Measurements from ENCODE around the gene RAB3A.
A peak's percentile ranks its signal among the peaks of the same experiment; 100 is the strongest.

RAB3A gene

DNA sequence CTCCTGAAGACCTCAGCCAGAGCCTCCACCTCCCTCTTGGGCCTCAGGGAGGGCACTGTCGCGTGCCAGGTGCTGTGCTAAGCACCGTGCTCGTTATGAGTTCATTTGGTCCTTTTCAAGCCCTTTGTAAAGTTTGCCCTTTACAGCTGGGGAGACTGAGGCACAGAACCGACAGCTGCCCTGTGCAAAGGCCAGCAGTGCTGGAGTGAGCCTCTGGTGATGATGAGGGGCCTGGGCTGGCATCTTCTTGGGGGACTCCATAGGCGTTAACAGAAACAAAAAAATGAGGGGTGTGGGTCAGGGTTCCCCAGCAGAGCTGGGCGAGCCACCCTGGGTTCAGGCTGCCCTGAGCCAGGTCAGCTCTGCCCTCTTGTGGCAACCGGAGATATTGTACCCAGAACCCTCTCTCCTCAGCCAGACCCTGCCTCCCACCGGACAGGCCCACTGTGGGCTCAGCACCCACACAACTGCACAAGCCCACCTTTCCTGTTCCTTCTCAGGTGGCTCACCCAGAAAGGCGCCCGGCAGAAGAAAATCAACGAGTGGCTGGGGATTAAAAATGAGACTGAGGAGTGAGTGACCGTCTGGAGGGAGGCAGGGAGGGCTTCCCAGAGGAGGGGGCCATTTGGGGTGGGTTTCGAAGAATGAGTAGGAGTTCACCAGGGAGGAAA lies 35.7 kb downstream of the RAB3A start:
- no peak overlapping the region for H2AFZ ChIP-seq (ENCODE audit: low read length)
- no peaks in the 10 kb centered on the region for H3K4me1 ChIP-seq (ENCODE audit: insufficient read depth, low read length, poor library complexity, severe bottlenecking)
- H3K36me3 ChIP-seq (ENCODE audit: insufficient read depth, low read length): peaks cover 8% of the 10 kb centered on the region; the same call in 1 of the 2 replicates
- no peak overlapping the region for H3K4me3 ChIP-seq (ENCODE audit: low read length, poor library complexity, severe bottlenecking)
- no peak overlapping the region for H3K4me2 ChIP-seq (ENCODE audit: low read depth, low read length, poor library complexity, severe bottlenecking)
- no peaks in the 10 kb centered on the region for H3K9me3 ChIP-seq (ENCODE audit: insufficient read depth, low read depth, low read length)
- TF ChIP-seq, protein P1, sequence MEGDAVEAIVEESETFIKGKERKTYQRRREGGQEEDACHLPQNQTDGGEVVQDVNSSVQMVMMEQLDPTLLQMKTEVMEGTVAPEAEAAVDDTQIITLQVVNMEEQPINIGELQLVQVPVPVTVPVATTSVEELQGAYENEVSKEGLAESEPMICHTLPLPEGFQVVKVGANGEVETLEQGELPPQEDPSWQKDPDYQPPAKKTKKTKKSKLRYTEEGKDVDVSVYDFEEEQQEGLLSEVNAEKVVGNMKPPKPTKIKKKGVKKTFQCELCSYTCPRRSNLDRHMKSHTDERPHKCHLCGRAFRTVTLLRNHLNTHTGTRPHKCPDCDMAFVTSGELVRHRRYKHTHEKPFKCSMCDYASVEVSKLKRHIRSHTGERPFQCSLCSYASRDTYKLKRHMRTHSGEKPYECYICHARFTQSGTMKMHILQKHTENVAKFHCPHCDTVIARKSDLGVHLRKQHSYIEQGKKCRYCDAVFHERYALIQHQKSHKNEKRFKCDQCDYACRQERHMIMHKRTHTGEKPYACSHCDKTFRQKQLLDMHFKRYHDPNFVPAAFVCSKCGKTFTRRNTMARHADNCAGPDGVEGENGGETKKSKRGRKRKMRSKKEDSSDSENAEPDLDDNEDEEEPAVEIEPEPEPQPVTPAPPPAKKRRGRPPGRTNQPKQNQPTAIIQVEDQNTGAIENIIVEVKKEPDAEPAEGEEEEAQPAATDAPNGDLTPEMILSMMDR (conservative IDR thresholded peaks at IDR 0.05; ENCODE audit: low read length): peak; percentile 83
- no peak for TF ChIP-seq EZH2phosphoT487 (IDR thresholded peaks at IDR 0.05; ENCODE audit: borderline replicate concordance)
- no peak overlapping the region for H3K9ac ChIP-seq (ENCODE audit: low read depth, low read length, poor library complexity, severe bottlenecking)
- no peaks in the 10 kb centered on the region for H3F3A ChIP-seq (ENCODE audit: low read depth)
- no peaks in the 10 kb centered on the region for H3K79me2 ChIP-seq (ENCODE audit: insufficient read depth, low read length)
- H3K27me3 ChIP-seq (ENCODE audit: insufficient read depth, low read length, poor library complexity, severe bottlenecking): no peaks in the 10 kb centered on the region
- H4K20me1 ChIP-seq (ENCODE audit: insufficient read depth, low read length, poor library complexity, severe bottlenecking): no peaks in the 10 kb centered on the region
- H3K9me2 ChIP-seq (replicated peaks; ENCODE audit: low read depth, low read length): no peaks in the 10 kb centered on the region

DNA sequence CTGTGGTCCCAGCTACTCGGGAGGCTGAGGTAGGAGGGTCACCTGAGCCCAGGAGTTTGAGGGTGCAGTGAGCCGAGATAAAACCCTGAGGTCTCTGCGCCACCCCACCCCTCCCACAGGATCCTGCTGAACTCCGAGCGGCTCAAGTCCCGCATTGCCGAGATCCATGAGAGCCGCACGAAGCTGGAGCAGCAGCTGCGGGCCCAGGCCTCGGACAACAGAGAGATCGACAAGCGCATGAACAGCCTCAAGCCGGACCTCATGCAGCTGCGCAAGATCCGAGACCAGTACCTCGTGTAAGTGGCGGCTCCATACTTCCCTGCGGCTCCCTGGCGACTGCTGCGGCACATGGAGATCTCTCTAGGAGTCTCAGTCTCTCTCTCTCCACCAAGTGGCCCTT lies 36.8 kb downstream of the RAB3A start:
- Histone ChIP-seq H3K4me2 (ENCODE audit: low read depth, low read length, poor library complexity, severe bottlenecking) (no peak overlapping the region), H3K79me2 (ENCODE audit: insufficient read depth, low read length) (no peaks in the 10 kb centered on the region), H3K27me3 (ENCODE audit: insufficient read depth, low read length, poor library complexity, severe bottlenecking) (no peaks in the 10 kb centered on the region), H4K20me1 (ENCODE audit: insufficient read depth, low read length, poor library complexity, severe bottlenecking) (no peaks in the 10 kb centered on the region), H3F3A (ENCODE audit: low read depth) (no peaks in the 10 kb centered on the region), H3K4me1 (ENCODE audit: insufficient read depth, low read length, poor library complexity, severe bottlenecking) (no peaks in the 10 kb centered on the region), H3K36me3 (ENCODE audit: insufficient read depth, low read length) (peaks cover 13% of the 10 kb centered on the region; the same call in 1 of the 2 replicates), H3K9me2 (replicated peaks; ENCODE audit: low read depth, low read length) (no peaks in the 10 kb centered on the region), H3K9ac (ENCODE audit: low read depth, low read length, poor library complexity, severe bottlenecking) (no peak overlapping the region), H2AFZ (ENCODE audit: low read length) (no peak overlapping the region), H3K9me3 (ENCODE audit: insufficient read depth, low read depth, low read length) (no peaks in the 10 kb centered on the region), H3K4me3 (ENCODE audit: low read length, poor library complexity, severe bottlenecking) (no peak overlapping the region)
- TF ChIP-seq, protein P1 (conservative IDR thresholded peaks at IDR 0.05; ENCODE audit: low read length): no peak
- no peak for TF ChIP-seq EZH2phosphoT487 (IDR thresholded peaks at IDR 0.05; ENCODE audit: borderline replicate concordance)

DNA sequence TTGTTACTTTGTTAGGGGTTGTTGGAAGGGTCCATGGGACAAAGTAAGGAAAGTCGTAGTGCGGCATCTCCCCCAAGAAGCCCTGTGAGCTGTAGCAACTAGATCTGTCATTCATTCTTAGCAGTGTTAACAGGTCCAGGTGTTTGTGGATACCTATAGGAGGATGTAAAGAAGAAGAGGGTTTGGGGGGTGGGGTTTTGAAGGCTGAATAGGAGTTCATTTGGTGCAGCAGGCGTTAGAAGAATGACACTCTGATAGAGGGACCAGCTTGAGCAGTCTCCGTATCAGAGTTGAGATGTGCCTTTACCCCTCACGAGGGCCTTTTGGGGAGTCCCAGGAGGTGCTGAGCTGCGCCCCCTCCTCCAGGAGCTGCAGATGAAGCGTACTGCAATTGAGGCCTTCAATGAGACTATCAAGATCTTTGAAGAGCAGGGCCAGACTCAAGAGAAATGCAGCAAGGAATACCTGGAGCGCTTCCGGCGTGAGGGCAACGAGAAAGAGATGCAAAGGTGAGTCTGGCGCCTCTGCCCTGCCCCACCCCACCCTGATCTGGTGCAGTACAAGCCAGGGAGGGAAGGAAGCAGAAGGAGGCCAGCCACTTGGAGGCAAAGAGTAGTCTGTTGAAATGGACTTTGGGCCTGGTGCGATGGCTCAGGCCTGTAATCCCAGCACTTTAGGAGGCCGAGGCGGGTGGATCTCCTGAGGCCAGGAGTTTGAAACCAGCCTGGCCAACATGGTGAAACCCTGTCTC lies 37.9 kb downstream of the RAB3A start:
- no peaks in the 10 kb centered on the region for H3K79me2 ChIP-seq (ENCODE audit: insufficient read depth, low read length)
- H3K4me1 ChIP-seq (ENCODE audit: insufficient read depth, low read length, poor library complexity, severe bottlenecking): no peaks in the 10 kb centered on the region
- H3K36me3 ChIP-seq (ENCODE audit: insufficient read depth, low read length): peaks cover 14% of the 10 kb centered on the region; the same call in 1 of the 2 replicates
- TF ChIP-seq, protein P1 (conservative IDR thresholded peaks at IDR 0.05; ENCODE audit: low read length): no peak
- no peak for TF ChIP-seq EZH2phosphoT487 (IDR thresholded peaks at IDR 0.05; ENCODE audit: borderline replicate concordance)
- no peak overlapping the region for H2AFZ ChIP-seq (ENCODE audit: low read length)
- H3F3A ChIP-seq (ENCODE audit: low read depth): no peaks in the 10 kb centered on the region
- no peaks in the 10 kb centered on the region for H4K20me1 ChIP-seq (ENCODE audit: insufficient read depth, low read length, poor library complexity, severe bottlenecking)
- no peaks in the 10 kb centered on the region for H3K9me2 ChIP-seq (replicated peaks; ENCODE audit: low read depth, low read length)
- no peaks in the 10 kb centered on the region for H3K9me3 ChIP-seq (ENCODE audit: insufficient read depth, low read depth, low read length)
- no peaks in the 10 kb centered on the region for H3K27me3 ChIP-seq (ENCODE audit: insufficient read depth, low read length, poor library complexity, severe bottlenecking)
- H3K4me3 ChIP-seq (ENCODE audit: low read length, poor library complexity, severe bottlenecking): no peak overlapping the region
- no peak overlapping the region for H3K9ac ChIP-seq (ENCODE audit: low read depth, low read length, poor library complexity, severe bottlenecking)
- no peak overlapping the region for H3K4me2 ChIP-seq (ENCODE audit: low read depth, low read length, poor library complexity, severe bottlenecking)
